HEK293 (cell line): ENCODE data around the gene CENPS.

Experiments
- CTCF ChIP-seq: fragments of 450-650 bp; formaldehyde crosslinking; IDR thresholded peaks from 2 replicates; pipeline ENCODE4 v1.5.1; 2016; ENCODE audit warnings: missing biosample characterization, missing genetic modification characterization
- SP2 ChIP-seq: fragments of 450-650 bp; formaldehyde crosslinking; IDR thresholded peaks from 2 replicates; pipeline ENCODE4 v1.5.1; 2016; ENCODE audit warnings: missing biosample characterization, missing genetic modification characterization
- TRIM28 ChIP-seq: IDR thresholded peaks from 2 replicates; pipeline ENCODE4 v1.6.1; 2011; ENCODE audit warnings: low read length, control low read depth, borderline replicate concordance
- YY1 ChIP-seq: fragments of 450-650 bp; formaldehyde crosslinking; IDR thresholded peaks from 2 replicates; pipeline ENCODE4 v1.5.1; 2018; ENCODE audit warnings: missing biosample characterization, missing genetic modification characterization
- ZNF138 ChIP-seq: fragments of 450-650 bp; formaldehyde crosslinking; IDR thresholded peaks from 2 replicates; pipeline ENCODE4 v1.5.1; 2016; ENCODE audit warnings: missing biosample characterization, missing genetic modification characterization, borderline replicate concordance
- ZNF175 ChIP-seq: fragments of 450-650 bp; formaldehyde crosslinking; IDR thresholded peaks from 2 replicates; pipeline ENCODE4 v1.5.1; 2016; ENCODE audit warnings: missing biosample characterization, missing genetic modification characterization
- ZNF398 ChIP-seq: fragments of 450-650 bp; formaldehyde crosslinking; IDR thresholded peaks from 2 replicates; pipeline ENCODE4 v1.5.1; 2017; ENCODE audit warnings: missing biosample characterization, missing genetic modification characterization
- ZNF558 ChIP-seq: fragments of 450-650 bp; formaldehyde crosslinking; IDR thresholded peaks from 2 replicates; pipeline ENCODE4 v1.5.1; 2016; ENCODE audit warnings: missing biosample characterization, missing genetic modification characterization
- ZNF571 ChIP-seq: fragments of 450-650 bp; formaldehyde crosslinking; IDR thresholded peaks from 2 replicates; pipeline ENCODE4 v1.5.0; 2017; ENCODE audit warnings: missing biosample characterization, missing genetic modification characterization
- ZNF76 ChIP-seq: fragments of 450-650 bp; formaldehyde crosslinking; IDR thresholded peaks from 2 replicates; pipeline ENCODE4; 2016; ENCODE audit warnings: low read depth, missing biosample characterization, missing genetic modification characterization, borderline replicate concordance
- ZNF830 ChIP-seq: fragments of 450-650 bp; IDR thresholded peaks from 2 replicates; pipeline ENCODE4 v1.5.0; 2018; ENCODE audit warnings: missing biosample characterization, missing genetic modification characterization, low read depth, mild to moderate bottlenecking, moderate library complexity
- ZNF837 ChIP-seq: fragments of 450-650 bp; formaldehyde crosslinking; IDR thresholded peaks from 2 replicates; pipeline ENCODE4 v1.5.1; 2016; ENCODE audit warnings: missing biosample characterization, missing genetic modification characterization

GRCh38 chr1:10446790-10447422, 16.7 kb downstream of the CENPS start:
- no peak for TF ChIP-seq TRIM28
- TF ChIP-seq CTCF, result no peak
- no peak for TF ChIP-seq ZNF76 (tag by site-specific recombination)
- no peak for TF ChIP-seq ZNF837
- TF ChIP-seq ZNF830 (tag by site-specific recombination), result no peak
- TF ChIP-seq ZNF571 (tag by site-specific recombination), result no peak
- TF ChIP-seq ZNF558 (tag by site-specific recombination), result no peak
- TF ChIP-seq YY1 (tag by site-specific recombination), result no peak
- no peak for TF ChIP-seq ZNF138
- no peak for TF ChIP-seq ZNF175 (tag by site-specific recombination)
- no peak for TF ChIP-seq ZNF398
- TF ChIP-seq SP2 (tag by site-specific recombination), result no peak
